PC-9 (cell line): ENCODE data around the gene TRAPPC6A.

ENCODE experiments used
- EZH2 ChIP-seq: fragments of 200-600 bp; sonication (generic); IDR thresholded peaks from 2 replicates; pipeline ENCODE4 v1.8.0; 2017; ENCODE audit warnings: antibody characterized with exemption, low read depth
- TF ChIP-seq, protein P1 (sequence below): fragments of 200-600 bp; sonication (generic); conservative IDR thresholded peaks from 2 replicates; pipeline ENCODE4 v1.6.1; 2017; ENCODE audit warnings: mixed run types, antibody characterized with exemption, mild to moderate bottlenecking, moderate library complexity

DNA sequence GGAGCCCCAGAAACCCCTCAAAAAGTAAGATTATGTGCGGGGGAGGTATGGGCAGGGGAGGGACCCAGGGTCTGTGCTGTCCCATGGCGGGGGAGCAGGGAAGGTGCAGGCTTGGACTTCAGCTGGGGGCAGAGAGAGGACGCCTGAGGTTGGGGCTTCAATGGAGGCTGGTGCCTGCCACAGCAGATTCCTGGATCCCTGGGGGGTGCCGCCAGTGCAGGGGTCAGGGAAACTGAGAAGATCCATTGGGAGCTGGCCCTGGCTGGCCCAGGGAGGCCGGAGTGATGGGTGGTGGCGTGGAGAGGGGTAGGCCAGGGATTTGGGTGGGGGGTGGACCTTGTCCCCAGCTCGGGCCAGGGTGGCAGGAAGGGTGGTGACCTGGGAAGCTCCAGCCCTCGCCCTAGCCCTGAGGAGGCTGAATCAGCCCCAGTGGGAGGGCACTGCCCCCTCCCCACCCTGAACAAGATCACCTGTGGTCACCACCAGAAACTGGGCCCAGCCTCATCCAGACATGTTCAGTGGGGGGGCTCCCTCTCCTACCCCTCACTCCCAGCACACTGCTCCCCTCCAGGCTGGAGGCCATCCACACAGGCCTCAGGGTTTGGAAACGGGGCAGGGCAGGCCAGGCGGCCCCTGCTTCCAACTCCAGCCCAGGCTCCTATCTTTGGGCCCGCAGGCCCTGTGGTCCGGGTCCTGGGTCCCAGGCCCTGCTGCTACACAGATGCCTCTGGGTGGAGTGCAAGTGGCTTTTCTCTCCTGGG lies 18.6 kb downstream of the TRAPPC6A start:
- TF ChIP-seq, protein P1, sequence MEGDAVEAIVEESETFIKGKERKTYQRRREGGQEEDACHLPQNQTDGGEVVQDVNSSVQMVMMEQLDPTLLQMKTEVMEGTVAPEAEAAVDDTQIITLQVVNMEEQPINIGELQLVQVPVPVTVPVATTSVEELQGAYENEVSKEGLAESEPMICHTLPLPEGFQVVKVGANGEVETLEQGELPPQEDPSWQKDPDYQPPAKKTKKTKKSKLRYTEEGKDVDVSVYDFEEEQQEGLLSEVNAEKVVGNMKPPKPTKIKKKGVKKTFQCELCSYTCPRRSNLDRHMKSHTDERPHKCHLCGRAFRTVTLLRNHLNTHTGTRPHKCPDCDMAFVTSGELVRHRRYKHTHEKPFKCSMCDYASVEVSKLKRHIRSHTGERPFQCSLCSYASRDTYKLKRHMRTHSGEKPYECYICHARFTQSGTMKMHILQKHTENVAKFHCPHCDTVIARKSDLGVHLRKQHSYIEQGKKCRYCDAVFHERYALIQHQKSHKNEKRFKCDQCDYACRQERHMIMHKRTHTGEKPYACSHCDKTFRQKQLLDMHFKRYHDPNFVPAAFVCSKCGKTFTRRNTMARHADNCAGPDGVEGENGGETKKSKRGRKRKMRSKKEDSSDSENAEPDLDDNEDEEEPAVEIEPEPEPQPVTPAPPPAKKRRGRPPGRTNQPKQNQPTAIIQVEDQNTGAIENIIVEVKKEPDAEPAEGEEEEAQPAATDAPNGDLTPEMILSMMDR, result no peak
- TF ChIP-seq EZH2, result no peak
